ENCODE measurements around the gene WDR20.

DNA sequence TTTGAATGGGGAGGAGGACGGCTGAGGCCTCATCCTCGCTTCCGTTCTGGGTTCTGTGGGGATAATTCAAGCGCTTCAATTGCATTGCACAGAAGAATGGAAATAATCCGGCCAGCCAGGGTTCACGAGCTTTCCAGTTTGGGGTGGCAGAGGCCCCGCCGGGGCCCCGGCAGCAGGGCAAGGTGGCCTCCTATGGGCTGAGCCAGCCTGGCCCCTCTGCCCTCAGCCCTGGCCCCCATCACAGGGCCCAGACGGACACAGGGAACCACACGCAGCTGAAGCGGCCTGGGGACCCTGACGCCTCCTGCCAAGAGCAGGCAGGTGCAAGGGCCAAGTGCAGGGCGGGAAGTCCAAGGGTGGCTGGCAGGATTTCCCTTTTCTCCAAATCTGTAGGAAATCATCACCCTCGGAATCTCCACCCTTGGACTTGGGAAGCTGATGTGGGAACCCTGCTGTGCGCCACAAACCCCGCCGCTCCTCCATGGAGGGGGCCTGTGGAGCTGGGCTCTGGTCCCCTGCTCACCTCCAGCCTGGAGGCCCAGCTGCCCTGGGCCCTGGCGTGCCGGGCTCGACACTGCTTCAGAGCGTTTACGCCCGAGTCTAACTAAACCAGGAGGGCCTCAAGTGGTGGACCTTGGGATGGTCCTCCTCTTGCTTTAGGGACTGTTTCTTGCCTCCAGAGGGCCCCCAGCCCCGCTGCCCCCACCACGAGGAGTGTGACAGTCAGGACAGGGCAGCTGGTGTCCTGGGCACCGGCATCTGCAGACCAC, 86.8 kb downstream of the WDR20 start:
- no peak for TF ChIP-seq POLR2A (IDR thresholded peaks at IDR 0.05; ENCODE audit: low read depth, low read length)
- TF ChIP-seq, protein P1, sequence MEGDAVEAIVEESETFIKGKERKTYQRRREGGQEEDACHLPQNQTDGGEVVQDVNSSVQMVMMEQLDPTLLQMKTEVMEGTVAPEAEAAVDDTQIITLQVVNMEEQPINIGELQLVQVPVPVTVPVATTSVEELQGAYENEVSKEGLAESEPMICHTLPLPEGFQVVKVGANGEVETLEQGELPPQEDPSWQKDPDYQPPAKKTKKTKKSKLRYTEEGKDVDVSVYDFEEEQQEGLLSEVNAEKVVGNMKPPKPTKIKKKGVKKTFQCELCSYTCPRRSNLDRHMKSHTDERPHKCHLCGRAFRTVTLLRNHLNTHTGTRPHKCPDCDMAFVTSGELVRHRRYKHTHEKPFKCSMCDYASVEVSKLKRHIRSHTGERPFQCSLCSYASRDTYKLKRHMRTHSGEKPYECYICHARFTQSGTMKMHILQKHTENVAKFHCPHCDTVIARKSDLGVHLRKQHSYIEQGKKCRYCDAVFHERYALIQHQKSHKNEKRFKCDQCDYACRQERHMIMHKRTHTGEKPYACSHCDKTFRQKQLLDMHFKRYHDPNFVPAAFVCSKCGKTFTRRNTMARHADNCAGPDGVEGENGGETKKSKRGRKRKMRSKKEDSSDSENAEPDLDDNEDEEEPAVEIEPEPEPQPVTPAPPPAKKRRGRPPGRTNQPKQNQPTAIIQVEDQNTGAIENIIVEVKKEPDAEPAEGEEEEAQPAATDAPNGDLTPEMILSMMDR (IDR thresholded peaks at IDR 0.05; ENCODE audit: extremely low read depth in 1 of 2, insufficient read depth in 1 of 2, low read depth in 1 of 2, low read length in 2 of 2), result no peak
